ENCODE measurements around the gene MAP3K4. TPM values are rescaled to one million over a fixed set of nuclear protein-coding genes. Genes with fewer than 3 reads are reported as not detected.
"Not testable (repeated sequence)": the region's sequence is repeated elsewhere in the genome, so short reads cannot be mapped to it uniquely, and the experiment has no call there.

Gene MAP3K4
- total RNA-seq, 1 experiment from 2014 or later: 18.0 TPM

DNA sequence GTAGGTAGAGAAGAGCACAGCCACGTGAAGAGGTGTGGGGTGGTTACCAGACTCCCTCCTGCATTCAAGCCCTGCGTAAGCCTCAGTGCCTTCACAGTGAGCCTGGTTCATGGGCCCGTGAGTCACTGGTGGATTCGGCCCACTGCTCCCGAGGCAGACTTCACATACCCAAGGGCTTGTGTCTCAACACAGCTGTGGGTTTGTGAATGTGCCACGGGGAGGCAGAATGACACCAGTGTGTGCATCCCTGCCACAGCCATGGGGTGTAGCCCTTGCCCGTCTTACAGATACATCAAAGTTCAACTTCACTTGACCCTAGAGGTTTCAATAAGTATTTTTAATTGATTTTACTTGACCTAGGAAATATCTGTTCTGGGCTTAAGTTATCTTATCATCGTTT is 108.5 kb downstream of the MAP3K4 start:
- in situ Hi-C loops (cut with HindIII; ENCODE audit: low pct_unique_long_range_greater_than_20kb, low sequenced_read_pairs): no loop called here
- DNase-seq (ENCODE audit: low read depth): peak; percentile 59

DNA sequence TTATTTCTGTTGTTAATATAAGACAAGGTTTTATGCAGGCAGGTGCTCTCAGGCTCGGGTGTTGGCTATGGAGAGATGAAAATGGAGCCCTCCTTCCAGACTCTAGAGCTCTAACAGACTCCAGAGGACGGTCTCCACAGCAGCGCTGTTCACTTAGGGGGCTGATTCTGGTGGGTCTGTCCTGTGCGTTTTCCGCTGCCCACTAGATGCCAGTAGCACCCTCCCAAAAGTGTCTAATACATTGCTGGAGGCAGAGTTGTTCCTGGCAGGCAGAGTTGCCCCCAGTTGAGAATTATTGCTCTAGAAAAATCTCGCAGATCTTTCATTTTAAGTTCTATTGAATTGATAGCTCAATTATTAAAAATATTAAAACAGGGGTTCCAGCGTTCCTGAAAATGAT is 109.9 kb downstream of the MAP3K4 start:
- DNase-seq (ENCODE audit: low read depth): no peak
- in situ Hi-C loops (cut with HindIII; ENCODE audit: low pct_unique_long_range_greater_than_20kb, low sequenced_read_pairs): no loop called here

GRCh38 chr6:161103475-161103874 is 111.9 kb downstream of the MAP3K4 start:
- DNase-seq (ENCODE audit: low read depth): no peak
- in situ Hi-C loops (cut with HindIII; ENCODE audit: low pct_unique_long_range_greater_than_20kb, low sequenced_read_pairs): no loop called here

GRCh38 chr6:161104966-161105365 is 113.4 kb downstream of the MAP3K4 start:
- no peak for DNase-seq (ENCODE audit: low read depth)
- in situ Hi-C loops (cut with HindIII; ENCODE audit: low pct_unique_long_range_greater_than_20kb, low sequenced_read_pairs): no loop called here

GRCh38 chr6:161105408-161105807 is 113.8 kb downstream of the MAP3K4 start:
- in situ Hi-C loops (cut with HindIII; ENCODE audit: low pct_unique_long_range_greater_than_20kb, low sequenced_read_pairs): no loop called here
- DNase-seq (ENCODE audit: low read depth): no peak

GRCh38 chr6:161107779-161108730 is 116.5 kb downstream of the MAP3K4 start:
- no peak for DNase-seq (ENCODE audit: low read depth)

GRCh38 chr6:161108916-161109315 is 117.3 kb downstream of the MAP3K4 start:
- in situ Hi-C loops (cut with HindIII; ENCODE audit: low pct_unique_long_range_greater_than_20kb, low sequenced_read_pairs): no loop called here
- DNase-seq (ENCODE audit: low read depth): no peak

More at GRCh38 chr6:161107779-161108730, 116.5 kb downstream of the MAP3K4 start:
- in situ Hi-C loops (cut with HindIII; ENCODE audit: low pct_unique_long_range_greater_than_20kb, low sequenced_read_pairs): no loop called here

- no peak for DNase-seq (ENCODE audit: low read depth)
- in situ Hi-C loops (cut with HindIII; ENCODE audit: low pct_unique_long_range_greater_than_20kb, low sequenced_read_pairs): no loop called here
Observed at GRCh38 chr6:161109366-161109765, 117.8 kb downstream of the MAP3K4 start.

DNA sequence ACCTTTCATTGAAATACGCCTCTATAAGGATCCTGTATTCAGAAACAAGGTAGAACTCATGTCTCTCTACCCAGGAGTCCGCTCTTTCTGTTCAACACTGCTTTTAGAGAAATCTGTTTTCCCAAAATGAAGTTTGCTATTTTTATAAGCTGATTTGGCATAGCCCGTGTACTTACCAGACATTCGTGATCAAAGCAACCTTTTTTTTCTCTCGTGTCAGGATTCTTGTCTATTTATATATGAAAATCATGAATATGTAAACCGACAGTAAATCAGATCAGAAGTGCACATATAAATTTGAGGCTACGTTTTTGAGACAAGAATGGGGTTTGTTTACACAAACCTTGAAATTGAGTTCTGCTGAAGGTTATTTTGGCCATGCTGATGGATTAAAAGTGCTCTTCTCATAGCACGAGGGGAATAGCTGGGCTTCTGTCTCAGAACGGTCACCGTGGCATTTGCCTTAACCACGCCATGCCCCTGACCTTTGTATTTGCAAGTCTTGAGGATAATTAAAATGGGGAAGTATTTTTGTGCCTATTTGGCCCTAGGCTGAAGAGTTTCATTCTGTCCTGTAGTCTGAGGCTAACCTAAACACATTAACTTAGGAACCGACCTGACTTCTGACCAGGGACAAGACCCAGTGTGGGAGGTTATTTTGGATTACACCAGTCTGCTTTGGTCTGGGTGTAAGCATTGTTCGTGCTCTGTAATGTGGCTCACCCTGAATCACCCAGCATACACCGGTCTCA is 118.6 kb downstream of the MAP3K4 start:
- DNase-seq (ENCODE audit: low read depth): no peak
- in situ Hi-C loops (cut with HindIII; ENCODE audit: low pct_unique_long_range_greater_than_20kb, low sequenced_read_pairs): no loop called here

DNA sequence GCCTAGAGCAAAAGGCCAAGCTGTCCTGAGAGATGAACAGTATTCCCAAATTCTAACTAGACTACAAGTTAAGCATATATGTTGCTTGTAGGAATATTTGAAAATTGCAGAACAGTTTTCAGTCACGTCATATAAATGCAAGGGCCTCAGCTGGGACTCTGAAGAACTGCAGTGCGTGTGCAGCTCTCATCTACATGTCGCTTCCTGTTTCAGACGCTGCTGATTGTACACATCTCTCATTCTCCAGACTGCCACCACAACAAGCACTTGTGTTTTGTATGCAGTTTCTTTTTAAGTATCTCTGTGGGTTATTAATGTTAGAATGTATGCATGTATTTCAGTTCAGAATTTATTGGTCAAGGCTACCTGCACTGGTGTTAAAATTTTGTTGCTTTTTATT is 119.7 kb downstream of the MAP3K4 start:
- in situ Hi-C loops (cut with HindIII; ENCODE audit: low pct_unique_long_range_greater_than_20kb, low sequenced_read_pairs): no loop called here
- no peak for DNase-seq (ENCODE audit: low read depth)

DNA sequence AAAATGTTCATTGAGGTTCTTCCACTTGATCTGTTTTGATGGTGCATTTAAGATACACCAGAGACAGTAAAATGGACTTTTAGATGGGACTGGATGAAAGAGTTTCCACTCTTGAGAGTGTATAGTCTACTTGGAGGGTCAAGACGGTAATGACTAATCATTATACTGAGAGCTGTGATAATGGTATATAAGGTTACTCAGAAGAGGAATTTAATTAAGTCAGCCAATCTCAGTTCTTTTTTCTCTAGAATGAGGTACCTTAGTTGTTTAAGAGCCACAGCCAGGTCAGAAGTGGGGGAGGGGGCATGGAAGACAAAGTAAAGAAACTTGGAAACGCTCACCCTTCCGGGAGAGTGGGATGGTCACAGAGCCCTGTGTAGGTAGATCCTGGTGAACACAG is 123.9 kb downstream of the MAP3K4 start:
- in situ Hi-C loops (cut with HindIII; ENCODE audit: low pct_unique_long_range_greater_than_20kb, low sequenced_read_pairs): no loop called here
- no peak for DNase-seq (ENCODE audit: low read depth)

- no peak for DNase-seq (ENCODE audit: low read depth)
- in situ Hi-C loops (cut with HindIII; ENCODE audit: low pct_unique_long_range_greater_than_20kb, low sequenced_read_pairs): no loop called here
Observed at GRCh38 chr6:161116554-161116953, 125.0 kb downstream of the MAP3K4 start.

DNA sequence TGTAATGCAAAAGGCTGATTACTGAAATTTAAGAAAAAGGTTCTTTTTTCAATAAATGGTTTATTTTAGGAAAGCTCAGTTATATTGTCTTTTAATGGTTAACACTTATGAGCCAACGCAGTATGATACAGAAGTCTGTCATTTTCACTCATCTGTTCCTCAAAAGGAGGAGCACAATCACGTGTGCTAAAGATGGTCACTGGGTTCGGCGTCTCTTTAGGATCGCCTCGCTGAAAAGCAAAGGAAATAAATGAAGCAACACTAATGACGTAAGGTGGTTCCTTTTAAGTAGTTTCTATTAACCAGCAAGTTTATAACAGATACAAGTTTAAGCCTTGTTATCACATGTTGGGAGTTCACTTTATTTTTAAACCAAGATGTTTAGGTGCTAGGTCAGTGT is 125.7 kb downstream of the MAP3K4 start:
- no peak for DNase-seq (ENCODE audit: low read depth)
- in situ Hi-C loops (cut with HindIII; ENCODE audit: low pct_unique_long_range_greater_than_20kb, low sequenced_read_pairs): no loop called here

DNA sequence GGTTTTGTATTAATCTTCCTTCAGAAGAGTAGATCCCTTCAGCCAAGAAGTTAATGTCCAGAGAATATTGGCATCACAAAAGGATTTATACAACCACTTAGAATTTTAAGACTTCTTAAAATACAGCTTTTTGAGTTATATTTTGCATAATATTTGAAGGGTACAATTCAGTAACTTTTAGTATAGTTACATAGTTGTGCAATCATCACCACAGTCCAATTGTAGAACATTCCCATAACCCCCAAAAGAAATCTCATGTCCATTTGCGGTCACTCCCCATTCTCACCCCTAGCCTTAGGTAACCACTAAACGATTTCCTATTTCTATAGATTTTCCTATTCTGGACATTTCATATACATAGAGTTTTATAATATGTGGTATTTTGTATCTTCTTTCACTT is 126.4 kb downstream of the MAP3K4 start:
- no peak for DNase-seq (ENCODE audit: low read depth)
- in situ Hi-C loops (cut with HindIII; ENCODE audit: low pct_unique_long_range_greater_than_20kb, low sequenced_read_pairs): no loop called here

GRCh38 chr6:161123319-161123718 is 131.8 kb downstream of the MAP3K4 start:
- DNase-seq (ENCODE audit: low read depth): not testable (repeated sequence)

GRCh38 chr6:161125591-161125990 is 134.0 kb downstream of the MAP3K4 start:
- DNase-seq (ENCODE audit: low read depth): no peak
- in situ Hi-C loops (cut with HindIII; ENCODE audit: low pct_unique_long_range_greater_than_20kb, low sequenced_read_pairs): no loop called here

More at GRCh38 chr6:161123319-161123718, 131.8 kb downstream of the MAP3K4 start:
- in situ Hi-C loops (cut with HindIII; ENCODE audit: low pct_unique_long_range_greater_than_20kb, low sequenced_read_pairs): not testable (repeated sequence)

DNA sequence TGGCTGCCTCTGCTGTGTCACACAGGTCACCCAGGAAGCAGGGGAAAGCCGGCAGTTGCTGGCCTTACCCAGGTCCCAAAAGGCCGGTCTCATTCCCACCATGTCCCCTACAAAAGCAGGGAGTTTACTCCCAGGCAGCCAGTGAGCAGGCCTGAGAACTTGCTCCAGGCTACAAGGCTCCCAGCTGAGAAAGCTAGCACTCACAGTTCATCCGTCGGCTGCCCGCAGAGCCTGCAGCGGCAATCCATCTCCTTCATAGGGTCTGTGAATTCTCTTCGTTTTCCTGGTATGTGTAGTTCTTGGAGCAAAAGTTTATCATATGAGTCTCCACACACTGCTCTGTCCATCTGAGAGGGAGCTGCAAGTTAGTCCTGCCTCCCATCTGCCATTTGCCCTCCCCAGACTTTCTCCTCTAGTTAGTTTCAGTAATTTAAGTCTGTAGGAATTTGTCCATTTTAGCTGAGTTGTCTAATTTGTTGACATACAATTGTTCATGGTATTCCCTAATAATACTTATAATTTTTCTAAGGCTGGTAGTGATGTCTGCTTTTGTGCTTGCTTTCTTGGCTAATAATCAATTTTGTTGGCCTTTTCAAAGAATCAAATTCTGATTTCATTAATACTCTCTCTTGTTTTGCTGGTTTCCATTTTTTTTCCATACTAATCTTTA is 135.6 kb downstream of the MAP3K4 start:
- DNase-seq (ENCODE audit: low read depth): no peak
- in situ Hi-C loops (cut with HindIII; ENCODE audit: low pct_unique_long_range_greater_than_20kb, low sequenced_read_pairs): no loop called here

DNA sequence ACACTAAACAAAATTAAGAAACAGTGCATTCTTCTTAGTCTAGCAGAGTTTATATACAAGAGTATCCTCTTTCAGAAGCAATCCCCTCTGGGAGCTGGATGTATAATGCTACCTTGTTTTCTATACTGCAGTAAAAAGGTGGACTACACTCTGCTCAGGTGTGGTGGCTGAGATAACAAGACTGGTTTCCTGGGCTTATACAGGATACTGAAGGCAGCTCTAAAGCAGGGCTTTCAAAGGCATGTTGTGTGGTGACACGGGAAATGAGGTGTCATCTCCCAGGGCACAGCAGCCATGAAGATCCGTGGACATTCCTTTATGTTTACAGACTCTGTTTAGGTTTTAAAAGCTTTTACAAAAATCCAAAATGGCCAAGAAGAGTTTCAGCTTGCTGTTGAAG is 136.7 kb downstream of the MAP3K4 start:
- no peak for DNase-seq (ENCODE audit: low read depth)
- in situ Hi-C loops (cut with HindIII; ENCODE audit: low pct_unique_long_range_greater_than_20kb, low sequenced_read_pairs): no loop called here

DNA sequence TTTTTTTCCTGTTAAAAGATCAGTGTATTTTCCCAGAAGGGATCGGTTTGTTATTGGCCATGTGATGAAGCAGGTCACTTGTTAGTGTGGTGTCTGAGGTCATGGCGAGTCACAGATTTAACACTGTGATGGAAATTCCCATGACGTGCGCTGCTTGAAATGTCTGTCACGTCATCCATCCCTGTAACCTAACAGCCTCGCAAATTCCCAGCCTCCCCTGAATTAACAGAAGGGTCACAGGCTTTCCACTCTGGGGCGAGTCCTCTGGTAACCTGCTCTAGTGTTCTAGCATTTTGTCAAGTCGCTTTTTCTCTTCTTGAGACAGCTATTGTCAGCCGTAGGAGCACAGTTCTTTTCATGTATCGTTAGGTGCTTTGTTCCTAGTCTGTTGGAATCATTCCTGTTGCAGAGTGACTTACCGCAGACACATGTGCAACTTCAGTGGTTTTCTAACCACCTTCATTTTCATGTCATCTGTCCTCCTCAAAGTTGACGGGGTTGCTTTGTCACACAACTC is 137.2 kb downstream of the MAP3K4 start:
- peak; percentile 67 for DNase-seq (ENCODE audit: low read depth)
- in situ Hi-C loops (cut with HindIII; ENCODE audit: low pct_unique_long_range_greater_than_20kb, low sequenced_read_pairs): no loop called here

Data from Caki2 (cell line).